Neuronal stem cell (in vitro differentiated cells): ENCODE data around the gene ZBTB20.
A peak's percentile ranks its signal among the peaks of the same experiment; 100 is the strongest.

Experiments
- DNase-seq: peaks from one replicate; pipeline ENCODE4 v3.0.0-alpha.2; 2013; ENCODE audit warnings: low spot score
- H2AFZ ChIP-seq: one replicate; pipeline ENCODE4 v1.6.1; 2013; ENCODE audit warnings: mild to moderate bottlenecking, low read length, inconsistent platforms
- H2AK5ac ChIP-seq: 2 replicates; pipeline ENCODE4 v1.6.1; 2013; ENCODE audit warnings: low read depth, mild to moderate bottlenecking, inconsistent platforms, low read length, moderate library complexity, mixed read lengths
- H2BK120ac ChIP-seq: 2 replicates; pipeline ENCODE4 v1.6.1; 2013; ENCODE audit warnings: low read depth, mild to moderate bottlenecking, inconsistent platforms, low read length, moderate library complexity, mixed read lengths
- H2BK12ac ChIP-seq: one replicate; pipeline ENCODE4 v1.6.1; 2013; ENCODE audit warnings: low read length, inconsistent platforms
- H2BK15ac ChIP-seq: 2 replicates; pipeline ENCODE4 v1.6.1; 2013; ENCODE audit warnings: mild to moderate bottlenecking, low read length, inconsistent platforms, mixed read lengths
- H2BK5ac ChIP-seq: one replicate; pipeline ENCODE4 v1.6.1; 2013; ENCODE audit warnings: inconsistent platforms, mild to moderate bottlenecking, low read length, moderate library complexity
- H3K14ac ChIP-seq: one replicate; pipeline ENCODE4 v1.6.1; 2013; ENCODE audit warnings: low read length, inconsistent platforms
- H3K18ac ChIP-seq: 2 replicates; pipeline ENCODE4 v1.6.1; 2013; ENCODE audit warnings: low read length, inconsistent platforms
- H3K23ac ChIP-seq: 2 replicates; pipeline ENCODE4 v1.6.1; 2013; ENCODE audit warnings: low read depth, mild to moderate bottlenecking, mixed read lengths, low read length, inconsistent platforms; ENCODE audit not compliant: poor library complexity
- H3K27ac ChIP-seq: replicated peaks from 3 replicates; pipeline ENCODE4 v1.5.1; 2013; ENCODE audit warnings: low read length, inconsistent platforms
- H3K27me3 ChIP-seq, 3 experiments: 2 replicates each; pipeline ENCODE4 v1.6.1; 2013; ENCODE audit warnings: low read length in 3 of 3, mild to moderate bottlenecking in 2 of 3, inconsistent platforms in 1 of 3, low read depth in 1 of 3, mixed read lengths in 1 of 3, moderate library complexity in 1 of 3; ENCODE audit not compliant: control insufficient read depth in 3 of 3, insufficient read depth in 3 of 3
- H3K36me3 ChIP-seq, 2 donors: replicated peaks in 1 of 2; 2 replicates each; pipeline ENCODE4 v1.6.1; 2013; ENCODE audit warnings: low read length in 2 of 2; ENCODE audit not compliant: control insufficient read depth in 2 of 2, insufficient read depth in 2 of 2
- H3K4ac ChIP-seq: 2 replicates; pipeline ENCODE4 v1.6.1; 2013; ENCODE audit warnings: inconsistent platforms, mild to moderate bottlenecking, low read length, moderate library complexity
- H3K4me1 ChIP-seq, 2 donors: 1 replicate in 1 of 2; 2 replicates in 1 of 2; pipeline ENCODE4 v1.6.1; 2013; ENCODE audit warnings: low read length in 2 of 2, low read depth in 1 of 2; ENCODE audit not compliant: control insufficient read depth in 2 of 2, insufficient read depth in 1 of 2
- H3K4me2 ChIP-seq: one replicate; pipeline ENCODE4 v1.6.1; 2013; ENCODE audit warnings: mild to moderate bottlenecking, low read length, inconsistent platforms; ENCODE audit not compliant: insufficient read depth, poor library complexity, severe bottlenecking
- H3K4me3 ChIP-seq, 2 donors: 2 replicates each; pipeline ENCODE4 v1.5.1; 2013; ENCODE audit warnings: low read length in 2 of 2, mild to moderate bottlenecking in 2 of 2, inconsistent platforms in 1 of 2, moderate library complexity in 1 of 2
- H3K79me1 ChIP-seq: one replicate; pipeline ENCODE4 v1.6.1; 2013; ENCODE audit warnings: low read depth, mild to moderate bottlenecking, inconsistent platforms, low read length, moderate library complexity
- H3K9ac ChIP-seq: one replicate; pipeline ENCODE4 v1.6.1; 2013; ENCODE audit warnings: mild to moderate bottlenecking, low read depth, low read length, inconsistent platforms; ENCODE audit not compliant: poor library complexity
- H3K9me3 ChIP-seq, 2 donors: replicated peaks in 1 of 2; 2 replicates each; pipeline versions ENCODE3 to v1.6.1; 2013; ENCODE audit warnings: low read length in 2 of 2, mild to moderate bottlenecking in 2 of 2, inconsistent platforms in 1 of 2, low read depth in 1 of 2, mixed read lengths in 1 of 2, moderate library complexity in 1 of 2; ENCODE audit not compliant: control insufficient read depth in 2 of 2, insufficient read depth in 1 of 2
- H4K8ac ChIP-seq: one replicate; pipeline ENCODE4 v1.6.1; 2013; ENCODE audit warnings: low read depth, mild to moderate bottlenecking, inconsistent platforms, low read length, moderate library complexity
- H4K91ac ChIP-seq: one replicate; pipeline ENCODE4 v1.6.1; 2013; ENCODE audit warnings: low read length, low read depth, mild to moderate bottlenecking, inconsistent platforms; ENCODE audit not compliant: poor library complexity
- WGBS, 2 donors: extraction: QIAGEN DNeasy Blood & Tissue Kit; methylation state at CpG; one replicate each; pipeline ENCODE4 v1.1.7; 2013; ENCODE audit warnings: missing lambda C conversion rate in 2 of 2, mixed read lengths in 1 of 2; ENCODE audit not compliant: insufficient read length in 2 of 2, insufficient replicate concordance in 1 of 2; ENCODE audit errors: extremely low coverage in 2 of 2; 5-methylcytosine and 5-hydroxymethylcytosine counted together

Gene ZBTB20

DNA sequence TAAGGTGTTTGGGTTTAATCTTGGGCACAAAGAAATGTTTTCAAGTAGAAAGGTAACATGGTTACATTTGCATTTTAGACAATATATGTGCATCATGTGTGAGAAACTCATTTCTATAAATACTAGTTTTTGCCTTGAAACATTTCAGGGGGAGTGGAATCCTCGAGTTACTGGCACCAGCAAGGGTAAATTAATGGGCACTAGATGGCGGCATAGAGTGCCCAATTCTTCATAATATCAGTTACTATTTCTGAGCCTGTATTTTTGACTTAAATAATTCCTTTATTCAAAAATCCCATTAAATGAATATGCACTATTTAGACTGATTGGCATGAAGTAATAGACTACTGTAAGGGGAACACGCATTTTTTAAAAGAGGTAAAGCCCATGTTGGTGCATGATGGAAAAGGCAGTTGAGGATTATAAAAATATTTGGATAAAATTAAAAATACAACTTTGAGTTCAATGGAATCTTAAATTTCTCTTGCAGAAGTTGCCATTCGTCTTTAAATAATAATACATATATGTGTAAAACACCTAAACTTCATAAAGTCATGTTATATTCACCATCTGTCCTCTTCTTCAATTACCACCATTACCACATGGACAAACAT lies 106.3 kb downstream of the ZBTB20 start:
- Histone ChIP-seq H3K36me3 (no peaks in the 10 kb centered on the region), H2AFZ (no peak overlapping the region), H2BK12ac (no peak overlapping the region), H3K9ac (no peak overlapping the region), H3K18ac (no peak overlapping the region), H3K4ac (no peak overlapping the region), H3K4me1 (no peaks in the 10 kb centered on the region), H4K91ac (no peak overlapping the region), H3K79me1 (no peaks in the 10 kb centered on the region), H3K9me3 (peaks cover 0 to 2% of the 10 kb centered on the region in 2 donors), H3K27me3 (no peaks in the 10 kb centered on the region), H2BK15ac (no peak overlapping the region), H2BK120ac (no peak overlapping the region), H4K8ac (no peak overlapping the region), H3K4me3 (no peak overlapping the region), H3K14ac (no peak overlapping the region), H3K27ac (no peak overlapping the region), H3K23ac (no peak overlapping the region), H2BK5ac (no peak overlapping the region), H2AK5ac (no peak overlapping the region), H3K4me2 (no peak overlapping the region)
- WGBS, 2 donors = no CpG with 5 or more reads among the region's 4 CpGs
- DNase-seq = peak; percentile 5

- no peak overlapping the region for H3K14ac ChIP-seq
- peaks cover 0 to 4% of the 10 kb centered on the region in 2 donors for H3K9me3 ChIP-seq
- no peaks in the 10 kb centered on the region for H3K27me3 ChIP-seq
- no peak overlapping the region for H4K91ac ChIP-seq
- H3K23ac ChIP-seq = no peak overlapping the region
- no peak overlapping the region for H3K18ac ChIP-seq
- no peak overlapping the region for H3K4me3 ChIP-seq
- no peak overlapping the region for H2BK5ac ChIP-seq
- no peak overlapping the region for H2AK5ac ChIP-seq
- no peaks in the 10 kb centered on the region for H3K36me3 ChIP-seq
- no peak overlapping the region for H2BK120ac ChIP-seq
- DNase-seq = no peak
- H2AFZ ChIP-seq = no peak overlapping the region
- no peak overlapping the region for H3K27ac ChIP-seq
- H3K79me1 ChIP-seq = no peaks in the 10 kb centered on the region
- H4K8ac ChIP-seq = no peak overlapping the region
- H3K4me2 ChIP-seq = no peak overlapping the region
- no peaks in the 10 kb centered on the region for H3K4me1 ChIP-seq
- H2BK15ac ChIP-seq = no peak overlapping the region
- no peak overlapping the region for H2BK12ac ChIP-seq
- H3K4ac ChIP-seq = no peak overlapping the region
- no peak overlapping the region for H3K9ac ChIP-seq
Measured at GRCh38 chr3:115040246-115040645, 106.8 kb downstream of the ZBTB20 start.

GRCh38 chr3:115038817-115039216 lies 108.3 kb downstream of the ZBTB20 start:
- H3K36me3 ChIP-seq = no peaks in the 10 kb centered on the region
- no peak overlapping the region for H2AK5ac ChIP-seq
- no peak overlapping the region for H3K27ac ChIP-seq
- H3K4me3 ChIP-seq = no peak overlapping the region
- no peak overlapping the region for H3K4ac ChIP-seq
- H4K91ac ChIP-seq = no peak overlapping the region
- no CpG with 5 or more reads among the region's 1 CpG for WGBS, 2 donors
- H3K79me1 ChIP-seq = no peaks in the 10 kb centered on the region
- peaks cover 0 to 4% of the 10 kb centered on the region in 2 donors for H3K9me3 ChIP-seq
- no peak overlapping the region for H4K8ac ChIP-seq
- DNase-seq = no peak
- H2BK120ac ChIP-seq = no peak overlapping the region
- H2BK12ac ChIP-seq = no peak overlapping the region
- no peak overlapping the region for H3K14ac ChIP-seq
- no peak overlapping the region for H3K4me2 ChIP-seq
- no peak overlapping the region for H3K9ac ChIP-seq
- H3K18ac ChIP-seq = no peak overlapping the region
- no peak overlapping the region for H2AFZ ChIP-seq
- H3K23ac ChIP-seq = no peak overlapping the region
- H3K27me3 ChIP-seq = no peaks in the 10 kb centered on the region
- no peaks in the 10 kb centered on the region for H3K4me1 ChIP-seq
- H2BK5ac ChIP-seq = no peak overlapping the region
- H2BK15ac ChIP-seq = no peak overlapping the region

DNA sequence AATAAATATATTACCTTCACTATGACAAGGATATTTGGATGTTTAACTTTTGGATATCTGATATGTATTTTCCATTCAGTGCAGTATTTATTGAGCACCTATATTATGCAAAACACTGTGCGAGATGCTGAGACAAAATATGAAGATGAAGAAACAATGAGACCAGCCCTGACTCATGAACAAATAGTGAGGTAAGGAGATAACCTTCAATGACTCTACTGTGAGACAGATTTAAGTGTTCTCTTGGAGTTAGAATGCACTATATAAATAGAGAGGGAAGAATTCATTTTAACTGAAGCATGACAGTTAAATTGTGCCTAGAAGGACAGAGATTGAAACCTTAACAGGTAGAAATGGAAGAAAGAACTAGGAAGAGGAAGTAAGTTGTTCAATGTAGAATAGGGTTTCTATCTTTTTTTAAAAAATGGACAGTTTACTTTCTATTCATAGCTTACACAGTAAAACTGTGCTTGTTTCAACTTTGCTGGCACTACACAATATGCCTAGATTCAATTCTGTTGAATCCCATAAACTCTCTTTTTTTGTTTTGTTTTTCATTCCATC lies 124.2 kb downstream of the ZBTB20 start:
- H3K4me2 ChIP-seq = no peak overlapping the region
- no peaks in the 10 kb centered on the region for H3K9me3 ChIP-seq
- H4K91ac ChIP-seq = no peak overlapping the region
- no peak overlapping the region for H4K8ac ChIP-seq
- no peak overlapping the region for H3K23ac ChIP-seq
- H3K27me3 ChIP-seq = no peaks in the 10 kb centered on the region
- H3K4me1 ChIP-seq = peaks cover 0 to 4% of the 10 kb centered on the region in 2 donors
- no peak overlapping the region for H2AFZ ChIP-seq
- H2BK12ac ChIP-seq = no peak overlapping the region
- no peak overlapping the region for H2BK120ac ChIP-seq
- DNase-seq = no peak
- H3K36me3 ChIP-seq = no peaks in the 10 kb centered on the region
- no peak overlapping the region for H3K18ac ChIP-seq
- no peaks in the 10 kb centered on the region for H3K79me1 ChIP-seq
- no peak overlapping the region for H3K14ac ChIP-seq
- H2AK5ac ChIP-seq = no peak overlapping the region
- no peak overlapping the region for H3K4ac ChIP-seq
- no peak overlapping the region for H3K4me3 ChIP-seq
- H2BK5ac ChIP-seq = no peak overlapping the region
- H3K9ac ChIP-seq = no peak overlapping the region
- no CpG with 5 or more reads among the region's 1 CpG for WGBS, 2 donors
- no peak overlapping the region for H2BK15ac ChIP-seq
- H3K27ac ChIP-seq = no peak overlapping the region
